Cardiac muscle cell (in vitro differentiated cells and primary cell): ENCODE measurements around the gene PTGDS. TPM values are rescaled to one million over a fixed set of nuclear protein-coding genes. Genes with fewer than 3 reads are reported as not detected.

Experiments used
- DNase-seq, 2 donors: peaks; one replicate each; pipeline versions ENCODE4 v3.0.0 to v3.0.0-alpha.2; 2010 to 2017; ENCODE audit warnings: low read depth in 1 of 2, low spot score in 1 of 2
- H3K27ac ChIP-seq: fragments of 200-600 bp; sonication (generic); 2 replicates; pipeline ENCODE4 v1.5.1; 2016
- H3K27me3 ChIP-seq: fragments of 200-600 bp; sonication (generic); 2 replicates; pipeline ENCODE4 v1.6.0; 2016; ENCODE audit warnings: control low read depth
- H3K36me3 ChIP-seq: fragments of 200-600 bp; sonication (generic); 2 replicates; pipeline ENCODE4 v1.5.1; 2016; ENCODE audit warnings: control low read depth
- H3K4me1 ChIP-seq: fragments of 200-600 bp; sonication (generic); 2 replicates; pipeline ENCODE4 v1.8.1; 2017; ENCODE audit warnings: low read depth, mild to moderate bottlenecking, mixed run types
- H3K4me3 ChIP-seq: fragments of 200-600 bp; sonication (generic); 2 replicates; pipeline ENCODE4 v1.5.1; 2016; ENCODE audit warnings: mild to moderate bottlenecking
- H3K9me3 ChIP-seq: fragments of 200-600 bp; sonication (generic); 2 replicates; pipeline ENCODE4 v1.5.1; 2017; ENCODE audit warnings: low read depth, mild to moderate bottlenecking, control low read depth
- polyA plus RNA-seq: library from polyadenylated mRNA; unstranded; fragments of >200 nt; fragmentation: Nextera tagmentation; extraction: Ambion mirVana; gene quantifications from 2 replicates; pipeline ENCODE4 v1.2.1, GENCODE V29; 2016
- total RNA-seq: library from RNA; depleted of rRNA; stranded (reverse); fragments of >200 nt; gene quantifications from 2 replicates; pipeline ENCODE4 v1.2.3, GENCODE V29; 2016
- TF ChIP-seq, protein P1 (sequence below): IDR thresholded peaks from 2 replicates; pipeline ENCODE4 v1.5.1; 2012; ENCODE audit warnings: low read depth, mild to moderate bottlenecking, low read length

The PTGDS gene
- total and polyA plus RNA-seq, 2 experiments from 2014 or later: 3.4 to 3.9 TPM

DNA sequence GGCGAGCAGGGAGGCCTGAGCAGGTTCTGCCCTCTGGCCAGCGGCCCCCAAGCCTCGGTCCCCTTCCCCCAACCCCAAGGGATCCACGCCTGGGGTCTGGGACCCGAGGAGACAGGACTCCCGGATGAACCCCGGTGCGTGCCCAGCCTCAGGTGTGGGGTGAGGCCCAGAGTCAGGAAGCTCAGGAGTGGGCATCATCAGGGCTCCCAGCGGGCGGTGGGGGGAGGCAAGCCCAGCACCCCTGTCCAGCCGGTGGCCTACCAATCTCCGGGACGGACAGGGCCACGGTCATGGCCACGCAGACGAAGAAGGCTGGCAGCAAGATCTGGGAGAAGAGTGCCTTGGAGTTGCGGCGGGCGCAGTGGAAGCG lies 36.3 kb downstream of the PTGDS start:
- TF ChIP-seq, protein P1, sequence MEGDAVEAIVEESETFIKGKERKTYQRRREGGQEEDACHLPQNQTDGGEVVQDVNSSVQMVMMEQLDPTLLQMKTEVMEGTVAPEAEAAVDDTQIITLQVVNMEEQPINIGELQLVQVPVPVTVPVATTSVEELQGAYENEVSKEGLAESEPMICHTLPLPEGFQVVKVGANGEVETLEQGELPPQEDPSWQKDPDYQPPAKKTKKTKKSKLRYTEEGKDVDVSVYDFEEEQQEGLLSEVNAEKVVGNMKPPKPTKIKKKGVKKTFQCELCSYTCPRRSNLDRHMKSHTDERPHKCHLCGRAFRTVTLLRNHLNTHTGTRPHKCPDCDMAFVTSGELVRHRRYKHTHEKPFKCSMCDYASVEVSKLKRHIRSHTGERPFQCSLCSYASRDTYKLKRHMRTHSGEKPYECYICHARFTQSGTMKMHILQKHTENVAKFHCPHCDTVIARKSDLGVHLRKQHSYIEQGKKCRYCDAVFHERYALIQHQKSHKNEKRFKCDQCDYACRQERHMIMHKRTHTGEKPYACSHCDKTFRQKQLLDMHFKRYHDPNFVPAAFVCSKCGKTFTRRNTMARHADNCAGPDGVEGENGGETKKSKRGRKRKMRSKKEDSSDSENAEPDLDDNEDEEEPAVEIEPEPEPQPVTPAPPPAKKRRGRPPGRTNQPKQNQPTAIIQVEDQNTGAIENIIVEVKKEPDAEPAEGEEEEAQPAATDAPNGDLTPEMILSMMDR: no peak
- Histone ChIP-seq H3K27ac (no peak overlapping the region), H3K4me3 (no peak overlapping the region), H3K9me3 (no peaks in the 10 kb centered on the region), H3K27me3 (no peaks in the 10 kb centered on the region), H3K4me1 (no peaks in the 10 kb centered on the region), H3K36me3 (peaks cover 12% of the 10 kb centered on the region)
- no peak for DNase-seq

DNA sequence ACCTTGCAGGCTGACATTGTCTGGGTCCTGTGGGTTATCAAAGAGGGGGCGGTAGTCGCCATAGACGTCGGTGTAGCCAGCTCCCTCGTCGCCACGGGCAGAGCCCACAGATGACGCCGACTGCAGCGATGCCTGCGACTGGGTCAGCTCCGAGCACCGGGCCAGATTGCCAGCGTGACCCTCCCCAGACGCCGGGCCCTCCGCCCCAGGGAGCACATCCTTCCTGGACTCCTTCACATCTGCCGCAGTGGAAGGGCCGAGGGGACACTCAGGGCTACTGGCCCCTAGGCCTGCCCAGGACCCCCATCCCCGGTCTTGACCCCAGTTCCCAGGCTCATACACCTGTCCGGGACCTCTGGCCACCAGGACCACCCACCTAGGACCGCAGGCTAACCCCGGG lies 36.9 kb downstream of the PTGDS start:
- no peaks in the 10 kb centered on the region for H3K4me1 ChIP-seq
- no peak overlapping the region for H3K4me3 ChIP-seq
- H3K36me3 ChIP-seq: peaks cover 12% of the 10 kb centered on the region
- TF ChIP-seq, protein P1: no peak
- no peaks in the 10 kb centered on the region for H3K9me3 ChIP-seq
- H3K27ac ChIP-seq: no peak overlapping the region
- no peak for DNase-seq
- no peaks in the 10 kb centered on the region for H3K27me3 ChIP-seq

DNA sequence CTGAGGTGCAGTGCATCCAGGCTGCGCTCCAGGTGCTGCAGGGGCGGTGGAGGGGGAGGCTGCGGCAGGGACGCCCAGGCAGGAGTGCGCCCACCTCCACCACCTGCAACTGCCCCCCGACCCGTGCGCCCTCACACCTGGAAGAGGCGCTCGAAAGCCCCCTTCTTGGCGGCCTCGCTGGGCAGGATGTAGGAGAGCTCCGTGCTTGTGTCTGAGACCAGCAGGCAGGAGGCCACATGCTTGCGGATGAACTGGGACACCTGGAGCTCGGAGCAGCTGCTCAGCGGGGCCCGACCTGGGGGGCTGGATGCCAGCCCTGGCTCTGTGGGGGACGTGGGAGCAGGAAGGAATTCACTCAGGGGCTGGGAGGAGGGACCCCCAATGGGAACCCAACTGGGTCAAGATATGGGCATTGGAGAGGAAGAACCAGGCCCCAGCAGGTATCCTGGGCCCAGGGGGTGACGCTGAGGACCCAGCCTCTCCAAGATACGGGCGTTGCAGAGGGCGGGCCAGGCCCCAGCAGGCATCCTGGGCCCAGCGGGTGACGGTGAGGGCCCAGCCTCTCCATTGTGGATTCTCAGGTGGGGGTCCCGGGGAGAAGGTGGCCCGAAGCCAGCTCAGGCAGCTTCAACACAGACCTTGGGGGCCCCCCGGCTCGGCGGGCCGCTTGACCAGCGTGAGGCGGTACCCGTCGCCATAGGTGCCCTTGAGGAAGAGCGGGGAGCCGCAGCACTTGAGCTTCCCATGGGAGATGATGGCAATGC lies 37.7 kb downstream of the PTGDS start:
- Histone ChIP-seq H3K27me3 (no peaks in the 10 kb centered on the region), H3K9me3 (no peaks in the 10 kb centered on the region), H3K36me3 (peaks cover 12% of the 10 kb centered on the region), H3K4me3 (no peak overlapping the region), H3K4me1 (no peaks in the 10 kb centered on the region), H3K27ac (no peak overlapping the region)
- TF ChIP-seq, protein P1: no peak
- no peak for DNase-seq

DNA sequence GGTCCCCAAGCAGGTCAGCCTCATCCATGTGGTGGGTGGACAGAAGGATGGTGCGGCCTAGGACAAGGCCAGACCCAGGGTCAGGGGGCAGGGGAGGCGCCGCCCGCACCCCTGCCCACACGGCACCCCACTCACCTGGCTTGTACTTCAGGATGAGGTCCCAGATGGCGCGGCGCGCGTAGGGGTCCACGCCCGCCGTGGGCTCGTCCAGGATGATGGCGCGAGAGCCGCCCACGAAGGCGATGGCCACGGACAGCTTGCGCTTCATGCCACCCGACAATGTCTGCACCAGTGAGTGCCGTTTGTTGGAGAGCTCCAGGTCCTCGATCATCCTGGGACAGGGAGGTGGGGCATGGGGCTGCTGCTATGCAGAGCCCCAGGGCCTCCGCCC lies 38.2 kb downstream of the PTGDS start:
- TF ChIP-seq, protein P1: no peak
- no peaks in the 10 kb centered on the region for H3K9me3 ChIP-seq
- H3K36me3 ChIP-seq: peaks cover 12% of the 10 kb centered on the region
- DNase-seq: no peak
- H3K4me1 ChIP-seq: no peaks in the 10 kb centered on the region
- H3K27ac ChIP-seq: no peak overlapping the region
- no peaks in the 10 kb centered on the region for H3K27me3 ChIP-seq
- H3K4me3 ChIP-seq: no peak overlapping the region

DNA sequence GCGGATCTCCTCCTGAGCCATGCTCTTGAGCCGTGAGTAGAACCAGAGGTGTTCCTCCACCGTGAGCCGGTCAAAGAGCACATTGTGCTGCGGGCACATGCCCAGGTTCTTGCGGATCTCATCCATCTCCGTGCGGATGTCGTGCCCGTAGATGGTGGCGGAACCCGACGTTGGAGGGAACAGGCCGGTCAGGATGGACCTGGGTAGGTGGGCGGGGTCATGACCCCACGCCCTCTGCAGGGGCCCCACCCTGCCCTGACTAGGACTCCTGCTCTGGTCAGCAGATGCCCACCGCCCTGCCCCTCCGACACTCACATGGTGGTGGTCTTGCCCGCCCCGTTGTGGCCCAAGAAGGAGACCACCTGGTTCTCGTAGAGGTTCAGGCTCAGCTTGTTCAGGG lies 38.7 kb downstream of the PTGDS start:
- no peak for DNase-seq
- no peaks in the 10 kb centered on the region for H3K4me1 ChIP-seq
- H3K27ac ChIP-seq: no peak overlapping the region
- H3K27me3 ChIP-seq: no peaks in the 10 kb centered on the region
- peaks cover 12% of the 10 kb centered on the region for H3K36me3 ChIP-seq
- TF ChIP-seq, protein P1: no peak
- no peak overlapping the region for H3K4me3 ChIP-seq
- H3K9me3 ChIP-seq: no peaks in the 10 kb centered on the region

DNA sequence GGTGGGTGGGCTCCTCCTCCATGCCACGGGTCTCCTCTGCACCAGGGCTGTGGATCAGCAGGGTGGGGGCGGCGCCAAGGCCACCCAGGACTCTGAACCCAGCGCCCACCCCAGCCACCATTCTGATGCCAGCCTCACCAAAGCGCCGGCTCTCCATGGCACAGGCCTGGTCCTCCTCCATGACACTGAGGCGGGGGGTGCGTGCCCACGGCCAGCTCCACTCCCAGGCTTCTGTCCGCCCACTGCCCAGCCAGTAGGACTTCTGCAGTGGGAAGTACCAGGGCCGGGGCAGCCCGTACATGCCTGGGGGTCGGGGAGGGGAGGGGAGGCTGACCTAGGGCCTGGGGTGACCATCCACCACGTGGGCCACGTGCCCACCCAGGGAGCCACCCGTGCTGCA lies 39.1 kb downstream of the PTGDS start:
- peaks cover 12% of the 10 kb centered on the region for H3K36me3 ChIP-seq
- no peaks in the 10 kb centered on the region for H3K4me1 ChIP-seq
- no peak for DNase-seq
- no peak overlapping the region for H3K27ac ChIP-seq
- H3K4me3 ChIP-seq: no peak overlapping the region
- no peaks in the 10 kb centered on the region for H3K9me3 ChIP-seq
- no peaks in the 10 kb centered on the region for H3K27me3 ChIP-seq
- TF ChIP-seq, protein P1: no peak
